KG1 (cell line): Measurements from ENCODE around the gene SYNE1.

Experiments used
- DNase-seq: peaks from one replicate; lab custom pipeline; 2025; lab: John Stamatoyannopoulos, UW

Gene SYNE1

GRCh38 chr6:152273638-152274037, 363.5 kb downstream of the SYNE1 start:
- DNase-seq = no peak

- DNase-seq = no peak
These were observed 364.2 kb downstream of the SYNE1 start for GRCh38 chr6:152273002-152273401.

- no peak for DNase-seq
These were observed 364.7 kb downstream of the SYNE1 start for GRCh38 chr6:152272486-152272885.

DNA sequence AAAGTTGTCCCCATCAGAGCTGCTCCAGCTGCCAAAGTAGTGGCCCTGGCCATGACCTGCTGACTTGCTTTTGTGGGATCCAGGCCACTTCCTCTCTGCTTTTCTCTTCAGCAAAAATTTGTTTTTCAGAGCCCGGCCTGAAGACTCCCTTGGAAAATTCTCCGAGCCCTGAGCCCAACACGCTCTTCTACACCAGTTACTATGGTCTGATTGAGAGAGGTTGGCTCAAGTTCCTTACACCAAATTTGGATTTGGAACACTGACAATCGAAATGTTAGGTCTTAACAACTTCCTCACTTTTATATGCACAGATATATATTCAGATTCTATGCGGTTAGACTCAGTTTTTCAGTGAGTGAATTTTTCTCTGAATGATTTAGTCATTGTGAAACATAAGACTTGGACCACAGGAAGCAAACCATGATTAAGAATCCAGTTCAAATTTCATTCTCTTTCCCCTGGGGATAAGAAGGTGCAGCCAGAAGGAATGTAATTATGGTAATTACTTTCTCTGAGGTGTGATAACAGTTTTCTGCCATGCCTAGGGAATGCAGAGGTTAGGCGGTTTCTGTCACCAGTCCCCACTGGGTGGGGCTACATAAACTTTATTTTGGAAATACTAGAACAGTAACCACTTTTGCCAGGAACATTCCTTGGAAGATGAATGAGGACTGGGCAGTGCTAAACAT, 365.2 kb downstream of the SYNE1 start:
- no peak for DNase-seq

GRCh38 chr6:152270301-152270925, 366.7 kb downstream of the SYNE1 start:
- no peak for DNase-seq

GRCh38 chr6:152268846-152269442, 368.2 kb downstream of the SYNE1 start:
- DNase-seq = no peak

DNA sequence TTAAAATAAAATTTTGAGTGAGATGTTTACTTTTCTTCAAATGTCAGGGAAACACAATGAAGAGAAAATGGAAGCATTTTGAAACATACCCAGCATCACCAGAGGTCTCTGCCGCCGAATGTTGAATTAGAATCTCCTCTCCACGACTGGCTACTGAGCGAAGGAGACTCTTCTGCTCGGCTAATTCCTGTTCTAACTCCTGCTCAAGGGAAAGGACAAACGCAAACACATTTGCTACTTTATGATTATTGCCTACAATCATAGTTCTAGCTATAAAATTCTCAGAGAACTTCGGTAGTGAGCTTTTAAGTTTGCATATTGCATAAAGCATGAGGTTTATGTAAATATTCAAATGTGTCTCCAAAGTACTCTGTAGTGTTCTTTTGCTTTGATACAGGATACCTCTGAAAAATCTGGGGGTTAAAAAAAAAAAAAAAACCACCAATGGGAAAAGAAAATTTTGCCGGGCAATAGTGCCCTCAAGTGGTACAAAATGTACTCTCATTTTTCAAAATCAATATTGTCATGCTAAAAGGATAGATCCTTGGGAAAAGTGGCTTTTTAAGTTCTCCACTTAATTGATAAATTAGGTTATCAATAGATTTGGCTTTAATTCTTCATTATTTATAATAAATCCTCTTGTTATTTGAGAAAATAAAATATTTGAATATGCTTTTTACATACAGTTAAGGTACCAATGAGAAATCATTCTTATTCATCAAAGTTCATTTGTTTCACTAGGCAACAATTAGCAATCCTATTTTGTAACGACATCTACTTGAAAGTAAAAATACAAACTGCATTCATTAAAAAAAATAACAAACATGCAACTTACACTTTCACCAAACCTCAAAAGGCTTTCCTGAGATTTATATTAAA, 369.0 kb downstream of the SYNE1 start:
- DNase-seq = peak; percentile 4

DNA sequence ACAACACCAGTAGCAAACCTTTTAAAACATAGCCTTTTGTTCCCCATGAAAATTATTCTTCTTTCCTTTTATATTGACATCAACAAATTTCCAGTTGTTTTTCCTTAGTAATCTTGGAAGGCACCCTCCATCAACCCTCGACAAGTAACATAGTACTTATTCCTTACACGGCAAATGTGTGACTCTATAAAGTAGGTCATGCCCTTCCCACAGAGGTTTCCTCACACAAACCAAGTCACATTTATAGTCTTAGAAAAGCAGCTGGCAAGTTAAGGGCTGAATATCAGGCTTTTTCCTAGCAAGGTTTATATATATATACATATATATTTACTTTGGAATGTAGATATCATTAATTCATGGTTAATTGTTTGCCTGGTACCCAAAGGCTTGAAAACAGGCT, 371.5 kb downstream of the SYNE1 start:
- no peak for DNase-seq

- no peak for DNase-seq
These were observed 373.6 kb downstream of the SYNE1 start for GRCh38 chr6:152263582-152263981.

GRCh38 chr6:152261179-152261578, 376.0 kb downstream of the SYNE1 start:
- no peak for DNase-seq

- no peak for DNase-seq
These were observed 377.9 kb downstream of the SYNE1 start for GRCh38 chr6:152259234-152259633.

DNA sequence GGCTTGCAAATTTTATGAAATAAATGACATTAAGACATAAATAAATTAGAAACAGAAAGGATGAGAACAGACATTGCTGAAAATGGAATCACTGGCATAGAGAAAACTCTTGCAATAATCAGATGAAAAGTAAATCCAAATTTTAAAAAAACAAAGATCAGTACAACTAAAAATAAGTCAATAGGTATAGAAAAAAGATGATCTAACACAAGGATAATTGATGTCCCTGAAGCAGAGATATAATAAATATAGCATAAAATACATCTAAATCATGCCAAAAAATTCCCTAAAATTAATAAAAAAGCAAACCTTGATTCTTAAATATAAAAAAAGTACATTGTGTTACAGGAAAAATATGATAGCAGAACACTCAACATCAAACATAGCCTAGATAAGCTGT, 379.6 kb downstream of the SYNE1 start:
- DNase-seq = no peak

DNA sequence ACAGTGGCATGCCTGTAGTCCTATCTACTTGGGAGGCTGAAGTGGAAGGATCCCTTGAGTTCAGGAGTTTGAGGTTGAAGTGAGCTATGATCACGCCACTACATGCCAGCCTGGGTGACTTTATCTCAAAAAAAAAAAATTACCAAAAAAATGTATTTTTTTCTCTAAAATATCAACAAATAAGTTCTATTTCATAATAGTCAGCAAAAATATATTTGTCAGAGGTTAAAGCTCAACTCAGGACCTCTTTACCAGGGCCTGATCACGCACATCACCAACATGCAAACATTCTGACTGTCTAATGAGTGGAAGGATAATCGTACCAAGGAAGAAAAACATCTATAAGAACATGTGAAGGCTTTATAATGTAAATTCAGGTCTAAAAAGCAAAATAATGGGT, 387.0 kb downstream of the SYNE1 start:
- no peak for DNase-seq

- no peak for DNase-seq
These were observed 388.2 kb downstream of the SYNE1 start for GRCh38 chr6:152248980-152249379.

DNA sequence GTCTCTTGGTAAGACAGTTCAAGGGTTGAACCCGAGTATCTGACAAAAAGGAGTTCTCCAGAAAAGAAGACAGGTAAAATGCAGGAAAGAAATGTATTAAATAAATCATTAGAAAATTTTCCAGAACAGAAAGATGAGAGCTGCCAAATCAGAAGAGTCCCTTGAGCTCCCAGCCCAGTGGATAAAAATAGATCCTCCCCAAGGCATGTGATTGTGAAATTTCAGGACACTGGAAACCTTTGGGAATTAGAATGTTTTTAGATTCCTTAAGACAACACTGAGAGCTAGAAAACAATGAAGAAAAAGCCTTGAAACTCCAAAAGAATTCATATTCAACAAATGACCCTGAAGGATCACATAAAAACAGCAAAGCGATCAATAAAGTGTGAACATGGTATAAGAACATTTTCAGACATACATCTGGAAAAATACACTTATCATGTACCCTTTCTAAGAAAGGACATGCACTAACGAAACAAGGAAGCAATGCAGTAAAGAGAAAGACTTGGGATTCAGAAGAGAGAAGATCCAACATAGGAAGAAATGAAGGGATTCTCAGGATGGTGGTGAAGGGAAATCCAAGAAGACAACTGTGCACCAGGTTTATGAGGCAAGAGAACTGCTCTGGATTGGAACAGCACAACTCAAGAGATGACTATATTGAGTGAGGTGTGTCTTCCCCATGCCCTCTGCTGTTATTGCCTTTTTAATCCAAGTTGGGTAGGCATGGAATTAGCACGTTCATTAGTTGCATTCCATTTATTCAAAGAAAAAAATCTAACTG, 390.4 kb downstream of the SYNE1 start:
- DNase-seq = no peak

- DNase-seq = no peak
These were observed 392.0 kb downstream of the SYNE1 start for GRCh38 chr6:152244998-152245630.

- no peak for DNase-seq
These were observed 396.0 kb downstream of the SYNE1 start for GRCh38 chr6:152241013-152241766.

GRCh38 chr6:152240436-152240835, 396.7 kb downstream of the SYNE1 start:
- DNase-seq = no peak

DNA sequence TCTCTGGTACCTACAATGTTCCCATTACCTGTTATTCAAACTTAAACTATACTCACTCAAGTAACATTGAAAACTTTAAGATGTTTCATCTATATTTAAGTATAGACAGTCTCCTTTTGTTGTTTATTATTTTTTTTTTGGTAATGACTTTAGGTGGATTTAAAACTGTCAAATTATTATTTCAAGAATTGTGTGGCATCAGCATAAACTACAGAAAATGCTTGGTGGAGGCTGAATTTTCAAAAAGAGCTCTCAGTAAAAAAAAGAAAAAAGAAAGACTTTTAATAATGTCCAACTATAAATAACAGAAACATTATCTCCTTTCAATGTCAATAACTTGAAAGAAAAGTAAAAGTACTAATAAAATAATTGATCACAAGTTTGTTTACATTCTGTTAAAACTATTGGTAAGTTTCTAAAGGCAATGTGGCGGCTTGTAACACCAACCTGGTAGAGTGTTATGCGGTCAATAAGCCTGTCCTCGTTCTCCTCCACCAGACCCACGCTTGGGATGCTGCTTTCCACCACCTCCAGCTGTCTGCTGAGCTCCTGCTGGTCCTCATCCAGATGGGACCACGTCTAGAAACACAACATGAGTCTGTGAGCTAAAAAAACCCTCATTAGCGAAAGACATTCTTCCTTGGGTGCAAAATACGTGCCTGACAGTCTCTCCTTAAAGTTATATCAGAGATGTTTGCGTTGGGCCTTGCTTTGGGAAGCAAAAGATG, 400.6 kb downstream of the SYNE1 start:
- no peak for DNase-seq
